GM18511 (cell line): ENCODE data around the gene DYSF.

Experiments
- ATAC-seq: cut with Tn5 transposase; IDR thresholded peaks from one replicate; pipeline ENCODE4 v1.9.1; 2021; ENCODE audit warnings: mild to moderate bottlenecking, moderate library complexity; ENCODE audit not compliant: unreplicated experiment

DYSF gene

DNA sequence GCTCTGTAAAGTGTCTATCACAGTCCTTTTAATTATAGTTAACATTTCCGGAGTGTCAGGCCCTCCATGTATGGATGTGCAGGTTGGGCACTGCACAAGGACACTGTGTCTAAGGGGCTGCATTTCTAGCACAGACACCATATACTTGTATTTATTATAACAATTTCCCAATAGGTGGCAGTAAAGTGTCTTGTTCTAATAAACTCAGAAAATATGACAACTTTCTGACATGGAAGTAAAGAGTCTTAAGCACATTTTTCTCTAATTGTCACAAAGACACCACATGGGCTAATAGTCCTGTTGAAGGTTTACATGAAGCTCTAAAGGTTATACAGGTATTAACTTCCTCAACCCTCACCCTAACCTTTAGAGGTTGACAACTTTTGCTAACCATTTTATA, 156.6 kb downstream of the DYSF start:
- ATAC-seq = no peak

DNA sequence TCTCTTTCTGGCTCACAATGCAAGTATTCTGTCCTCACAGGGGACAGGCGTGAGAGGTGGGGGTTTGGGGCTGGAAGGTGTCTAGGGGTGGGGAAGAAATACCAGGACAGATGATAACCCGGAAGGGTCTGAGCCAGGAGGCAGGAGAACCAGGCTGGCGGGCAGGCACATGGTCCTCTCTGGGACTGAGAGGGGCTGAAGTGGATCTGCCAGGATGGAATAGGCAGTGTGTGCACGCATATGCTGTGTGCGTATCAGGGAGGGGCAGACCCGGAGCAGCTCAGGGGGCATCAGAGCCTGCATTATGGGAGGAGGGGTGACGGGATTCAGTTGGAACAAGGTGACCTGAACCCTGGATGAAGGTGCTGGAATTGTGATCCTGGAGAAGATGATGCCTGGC, 157.3 kb downstream of the DYSF start:
- no peak for ATAC-seq

DNA sequence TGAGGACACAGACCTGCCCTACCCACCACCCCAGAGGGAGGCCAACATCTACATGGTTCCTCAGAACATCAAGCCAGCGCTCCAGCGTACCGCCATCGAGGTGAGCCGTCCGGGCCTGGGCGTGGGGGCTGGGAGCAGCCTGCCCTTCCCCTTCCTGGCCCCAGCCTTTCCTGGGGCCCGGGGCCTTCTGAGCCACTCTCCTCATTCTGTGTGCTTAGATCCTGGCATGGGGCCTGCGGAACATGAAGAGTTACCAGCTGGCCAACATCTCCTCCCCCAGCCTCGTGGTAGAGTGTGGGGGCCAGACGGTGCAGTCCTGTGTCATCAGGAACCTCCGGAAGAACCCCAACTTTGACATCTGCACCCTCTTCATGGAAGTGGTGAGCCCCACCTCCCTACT, 157.9 kb downstream of the DYSF start:
- no peak for ATAC-seq

DNA sequence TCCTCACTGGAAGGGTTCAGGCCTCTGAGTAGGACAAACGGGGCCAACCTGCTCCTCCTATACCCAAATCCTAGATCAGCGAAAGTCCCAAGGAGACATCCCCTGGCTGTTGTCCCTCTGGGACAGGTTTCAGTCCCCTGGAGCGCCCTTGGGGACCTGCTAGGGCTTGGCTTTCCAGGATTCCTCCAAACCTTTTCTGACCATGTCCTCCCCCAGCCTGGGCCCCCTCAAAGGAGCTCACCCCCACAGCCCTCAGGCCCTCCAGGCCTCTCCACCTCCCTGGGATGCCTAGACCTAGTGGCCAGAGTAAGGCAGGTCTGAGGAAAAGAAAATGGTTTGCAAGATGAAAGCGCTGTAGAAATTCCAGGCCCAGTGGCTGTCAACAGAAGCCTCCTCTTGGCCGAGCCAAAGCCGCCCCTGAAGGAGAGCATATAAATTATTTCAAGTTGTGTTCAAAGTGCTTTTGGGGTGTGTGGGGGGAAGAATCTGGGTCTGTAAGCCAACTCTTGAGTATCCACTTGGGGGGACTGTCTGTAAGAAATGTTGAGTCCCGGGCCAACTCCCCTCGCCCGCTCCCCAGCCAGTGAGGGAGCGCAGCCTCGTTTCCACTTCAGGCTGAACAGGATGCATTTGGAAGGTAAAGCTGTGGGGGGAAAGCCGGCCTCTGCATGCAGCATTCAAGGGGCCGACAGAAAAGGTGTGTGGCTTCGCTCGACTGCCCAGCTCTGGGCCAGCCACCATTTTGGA, 158.6 kb downstream of the DYSF start:
- ATAC-seq = no peak

DNA sequence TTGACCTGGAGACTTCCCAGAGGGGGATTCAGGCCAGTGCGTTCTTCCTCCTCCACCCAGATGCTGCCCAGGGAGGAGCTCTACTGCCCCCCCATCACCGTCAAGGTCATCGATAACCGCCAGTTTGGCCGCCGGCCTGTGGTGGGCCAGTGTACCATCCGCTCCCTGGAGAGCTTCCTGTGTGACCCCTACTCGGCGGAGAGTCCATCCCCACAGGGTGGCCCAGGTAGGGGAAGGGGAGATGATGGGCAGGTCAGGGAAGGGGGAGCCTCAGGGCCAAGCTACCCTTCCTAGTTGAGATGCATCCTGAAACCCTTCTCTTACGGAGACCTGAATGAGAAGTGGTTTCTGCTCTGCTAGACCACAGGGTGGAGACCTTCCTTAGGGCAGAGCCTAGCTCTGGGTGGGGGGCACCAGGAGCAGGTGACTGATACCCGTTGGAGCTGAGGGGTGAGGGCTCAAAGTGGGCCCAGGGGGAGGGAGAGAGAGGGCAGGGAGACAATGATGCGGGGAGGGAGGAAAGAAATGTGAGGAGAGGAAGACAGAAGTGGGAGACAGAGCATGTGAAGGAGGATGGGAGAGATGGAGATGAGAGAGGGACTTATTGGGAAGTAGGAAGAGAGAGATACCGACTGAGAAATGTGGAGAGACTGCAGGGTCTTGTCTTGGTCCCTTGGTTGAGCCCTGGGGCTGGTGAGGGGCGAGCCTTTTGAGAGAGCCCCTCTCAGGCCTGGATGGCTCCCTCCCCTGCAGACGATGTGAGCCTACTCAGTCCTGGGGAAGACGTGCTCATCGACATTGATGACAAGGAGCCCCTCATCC, 159.4 kb downstream of the DYSF start:
- no peak for ATAC-seq

DNA sequence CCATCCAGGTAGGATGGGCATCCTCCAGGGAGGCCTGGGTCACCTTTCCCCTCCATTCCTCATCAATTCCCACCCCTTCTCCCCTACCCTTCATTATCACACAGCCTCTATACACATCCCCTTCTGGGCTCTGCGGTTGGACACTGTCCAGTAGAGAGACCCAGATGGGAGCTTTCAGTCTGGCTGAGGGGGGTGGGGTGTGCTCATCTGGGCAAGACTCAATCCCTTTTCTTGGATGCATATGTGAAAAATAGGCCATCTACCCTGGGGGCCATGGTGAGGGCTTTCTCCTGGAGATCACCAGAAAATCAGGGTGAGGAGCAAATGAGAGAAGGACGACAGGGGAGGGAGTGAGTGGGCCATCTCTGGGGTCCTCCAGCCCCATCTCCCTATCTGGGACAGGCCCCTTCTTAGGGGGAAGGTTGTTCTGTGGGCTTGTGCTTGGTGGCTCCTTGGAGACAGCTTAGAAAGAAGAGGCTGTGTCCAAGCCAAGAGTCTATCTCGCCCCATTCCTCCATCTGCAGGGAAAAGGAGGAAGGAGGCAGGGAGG, 160.1 kb downstream of the DYSF start:
- ATAC-seq = no peak

DNA sequence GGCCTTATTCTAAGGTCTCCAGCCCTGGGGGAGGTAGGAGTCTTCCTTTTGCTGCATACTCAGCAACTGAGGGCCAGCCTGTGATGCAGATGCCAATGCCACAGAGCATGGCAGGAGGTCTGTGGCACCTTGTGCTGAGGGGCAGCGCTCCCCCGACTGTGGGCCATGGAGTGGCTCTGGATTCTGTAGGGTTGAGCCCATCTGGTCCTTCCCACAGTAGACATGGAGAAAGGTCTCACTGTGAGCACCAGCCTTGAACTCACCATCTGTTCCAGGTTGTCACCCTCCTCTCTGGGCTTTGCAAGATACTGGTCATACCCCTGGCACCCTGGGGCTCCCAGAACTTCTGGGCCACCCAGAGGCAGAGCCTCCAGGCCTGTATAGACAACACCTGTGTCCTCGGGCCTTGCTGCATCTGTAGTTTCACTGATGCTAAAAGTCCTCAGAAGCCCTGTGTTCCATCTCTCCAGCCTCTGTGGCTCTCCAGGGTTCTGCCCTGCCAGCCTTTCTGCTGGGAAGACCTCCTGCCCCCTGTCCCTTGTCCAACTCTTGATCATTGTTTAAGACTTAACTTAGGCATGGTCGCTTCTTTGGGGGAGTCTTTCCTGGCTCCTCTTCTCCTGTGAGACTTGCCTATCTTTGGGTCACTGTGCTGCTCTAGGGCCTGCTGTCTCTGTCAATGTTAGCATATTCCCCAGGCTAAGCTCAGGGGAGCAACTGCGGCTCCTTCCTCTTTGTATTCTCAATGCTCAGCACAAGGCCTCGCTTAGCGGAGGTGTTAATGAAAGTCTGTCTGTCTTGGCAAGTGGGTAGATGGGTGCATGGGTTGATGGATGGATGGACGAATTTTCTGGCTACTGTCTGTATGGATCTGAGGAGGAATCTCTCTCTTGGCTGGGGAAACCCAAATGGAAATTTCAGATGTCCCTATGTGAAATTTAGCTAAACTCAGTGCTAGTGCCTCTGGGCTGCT, 160.9 kb downstream of the DYSF start:
- ATAC-seq = no peak

DNA sequence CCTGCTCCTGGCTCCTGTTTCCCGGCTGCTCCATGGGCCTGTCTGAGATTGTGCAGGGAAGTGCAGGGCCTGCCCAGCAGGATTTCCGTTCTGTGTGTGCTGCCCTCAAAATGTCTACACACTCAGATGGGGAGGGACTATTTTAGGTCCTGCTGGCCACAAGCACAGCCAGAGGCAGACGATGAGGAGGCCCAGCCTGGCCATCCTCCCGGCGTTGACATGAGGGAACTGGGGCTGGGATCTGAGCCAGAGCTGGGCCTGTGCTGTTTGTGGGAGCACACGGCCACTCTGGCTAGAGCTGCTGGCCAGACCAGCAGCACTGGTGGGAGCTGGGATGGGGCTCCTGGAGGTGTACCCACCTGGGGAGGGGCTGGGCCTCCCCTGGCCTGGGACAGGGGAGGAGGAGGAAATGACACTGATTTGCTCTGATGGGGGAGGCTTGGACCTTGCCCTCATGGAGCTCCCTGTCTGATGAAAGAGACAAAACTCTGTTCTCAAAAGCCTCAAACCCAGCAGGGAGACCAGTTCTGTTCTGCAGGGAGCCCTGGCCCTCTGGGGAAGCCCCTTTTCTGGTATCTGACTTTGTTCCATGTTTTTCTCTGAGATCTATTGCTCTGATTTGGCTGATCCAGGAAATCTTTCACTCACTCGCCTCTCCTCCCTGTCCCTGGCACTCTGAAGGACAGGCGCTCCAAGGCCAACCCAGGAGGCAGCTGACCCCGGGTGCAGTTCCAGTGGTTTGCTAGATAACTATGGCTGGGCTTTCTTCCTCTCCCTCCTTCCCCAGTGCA, 161.8 kb downstream of the DYSF start:
- ATAC-seq = no peak

DNA sequence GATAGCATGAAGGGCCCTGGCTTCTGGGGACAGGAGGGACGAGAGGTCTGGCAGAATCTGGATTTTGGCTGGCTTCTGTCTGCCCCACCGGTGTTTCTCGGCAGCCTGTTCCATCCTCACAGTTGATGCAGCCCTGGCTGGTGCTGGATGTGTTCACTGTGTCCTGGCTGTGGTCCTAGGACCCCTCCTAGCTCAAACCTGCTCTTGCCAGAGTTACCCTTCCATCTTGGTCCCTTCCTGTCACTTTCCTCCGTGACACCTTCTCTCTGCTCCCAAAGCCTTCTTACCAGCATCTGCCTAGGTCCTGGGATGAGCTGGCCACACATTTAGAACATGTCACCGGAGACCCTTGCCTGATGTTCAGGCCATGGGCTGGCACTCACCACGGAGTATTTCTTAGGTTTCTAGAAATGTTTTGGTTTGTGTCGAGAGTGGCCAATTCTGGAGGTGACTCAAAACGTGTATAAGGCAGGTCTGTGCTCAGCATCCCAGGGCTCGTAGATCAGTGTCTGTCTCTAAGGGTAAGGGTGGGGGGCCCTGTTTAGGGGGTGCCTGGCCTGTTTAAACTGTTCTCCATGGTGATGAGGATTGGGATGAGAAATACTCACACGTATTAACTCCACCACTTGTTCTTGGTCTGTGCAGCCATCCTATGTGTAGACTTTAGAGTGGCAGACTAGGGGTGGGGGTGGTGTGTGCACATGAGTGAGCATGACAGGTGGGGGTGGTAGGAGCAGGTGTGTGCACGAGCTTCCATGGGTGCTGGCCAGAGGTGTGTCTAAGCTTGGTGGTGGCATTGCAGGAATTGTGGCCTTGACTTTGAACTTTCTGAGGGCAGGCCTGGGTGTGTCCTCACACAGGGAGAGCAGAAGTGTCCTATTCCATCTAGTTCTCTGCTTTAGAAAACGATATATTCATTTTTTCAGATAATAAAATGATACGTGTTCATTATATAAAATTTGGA, 162.7 kb downstream of the DYSF start:
- ATAC-seq = no peak

DNA sequence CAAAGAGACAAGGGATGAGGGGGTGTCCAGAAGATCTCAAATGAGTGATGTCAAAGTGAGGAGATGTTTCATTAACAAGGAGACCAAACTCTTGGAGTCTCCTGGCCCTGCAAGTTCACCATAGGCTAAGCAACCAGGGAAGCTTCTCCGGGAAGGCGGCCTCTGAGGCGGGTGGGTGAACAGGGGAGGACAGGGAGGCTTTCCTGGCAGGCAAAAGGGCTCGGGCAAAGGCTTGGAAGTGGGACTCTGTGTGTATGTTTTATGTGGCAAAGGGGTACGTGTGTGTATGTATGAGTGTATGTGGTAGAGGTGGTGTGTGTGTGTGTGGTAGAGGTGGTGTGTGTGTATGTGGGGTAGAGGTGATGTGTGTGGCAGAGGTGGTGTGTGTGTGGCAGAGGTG, 163.9 kb downstream of the DYSF start:
- no peak for ATAC-seq

DNA sequence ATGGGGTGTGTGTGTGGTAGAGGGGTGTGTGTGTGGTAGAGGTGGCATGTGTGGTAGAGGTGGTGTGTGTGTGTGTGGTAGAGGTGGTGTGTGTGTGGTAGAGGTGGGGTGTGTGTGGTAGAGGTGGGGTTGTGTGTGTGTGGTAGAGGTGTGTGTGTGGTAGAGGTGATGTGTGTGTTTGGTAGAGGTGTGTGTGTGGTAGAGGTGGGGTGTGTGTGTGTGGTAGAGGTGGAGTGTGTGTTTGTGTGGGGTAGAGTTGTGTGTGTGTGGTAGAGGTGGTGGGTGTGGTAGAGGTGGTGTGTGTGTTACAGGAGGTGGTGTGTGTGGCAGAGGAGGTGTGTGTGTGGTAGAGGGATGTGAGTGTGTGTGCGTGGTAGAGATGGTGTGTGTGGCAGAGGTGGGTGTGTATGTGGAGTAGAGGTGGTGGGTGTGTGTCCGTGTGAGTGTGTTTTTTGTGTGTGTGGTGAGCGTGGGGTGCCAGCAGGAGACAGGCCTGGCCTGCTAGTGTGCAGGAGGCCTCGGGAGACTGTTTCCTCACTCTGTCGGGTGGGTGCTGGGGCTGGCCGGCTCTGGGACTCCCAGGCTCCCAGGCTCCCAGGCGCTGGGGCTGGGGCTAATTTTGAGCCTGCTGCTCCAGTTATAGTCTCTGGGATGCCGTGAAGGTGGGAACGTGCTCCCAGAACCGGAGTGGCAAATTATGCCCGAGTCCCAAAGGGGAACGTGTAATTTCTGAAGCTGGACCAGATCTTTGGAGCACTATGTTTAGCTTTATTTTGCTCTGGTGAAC, 165.2 kb downstream of the DYSF start:
- no peak for ATAC-seq

DNA sequence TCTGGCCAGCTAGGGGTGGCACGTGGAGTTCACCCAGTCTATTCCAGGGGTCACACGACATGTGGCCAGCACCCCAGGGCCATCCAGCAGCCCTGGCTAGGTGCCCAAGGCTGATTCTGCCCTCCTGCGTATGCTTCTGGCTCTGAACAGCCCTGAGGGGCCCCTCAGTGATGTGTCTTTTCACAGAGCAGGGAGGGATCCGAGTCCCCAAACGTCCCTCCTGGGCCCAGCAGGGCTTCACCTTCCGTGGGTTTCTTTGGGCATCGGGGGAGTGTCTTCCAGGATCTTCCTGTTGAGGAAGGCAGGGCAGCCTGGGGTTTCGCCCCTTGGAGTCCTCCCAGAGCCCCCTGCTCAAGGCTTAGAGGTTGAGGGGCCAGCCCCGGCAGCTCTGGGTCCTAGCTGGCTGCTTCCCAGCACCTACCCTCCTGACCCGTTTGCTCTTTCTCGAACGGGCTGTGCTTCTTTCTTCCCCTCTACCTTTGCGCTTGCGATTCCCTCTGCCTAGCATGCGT, 165.9 kb downstream of the DYSF start:
- no peak for ATAC-seq

DNA sequence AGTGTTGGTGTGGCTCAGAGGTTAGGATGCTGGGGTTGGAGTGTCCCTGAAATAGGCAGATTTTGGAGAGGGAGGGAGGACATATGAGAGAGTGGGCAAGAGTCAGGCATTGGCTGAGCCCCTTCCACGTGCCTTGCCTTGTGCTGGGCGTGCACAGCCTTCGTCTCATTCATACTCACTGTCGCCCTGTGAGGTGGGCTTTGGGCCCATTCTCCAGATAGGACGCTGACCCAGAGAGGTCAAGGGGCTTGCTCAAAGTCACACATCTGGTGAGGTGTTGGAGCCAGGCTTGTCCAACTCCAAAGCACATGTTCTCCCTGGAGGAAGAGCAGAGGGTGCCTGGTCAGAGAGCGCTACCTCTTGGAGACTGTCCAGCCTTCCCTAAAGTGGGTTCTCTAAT, 166.8 kb downstream of the DYSF start:
- ATAC-seq = no peak

DNA sequence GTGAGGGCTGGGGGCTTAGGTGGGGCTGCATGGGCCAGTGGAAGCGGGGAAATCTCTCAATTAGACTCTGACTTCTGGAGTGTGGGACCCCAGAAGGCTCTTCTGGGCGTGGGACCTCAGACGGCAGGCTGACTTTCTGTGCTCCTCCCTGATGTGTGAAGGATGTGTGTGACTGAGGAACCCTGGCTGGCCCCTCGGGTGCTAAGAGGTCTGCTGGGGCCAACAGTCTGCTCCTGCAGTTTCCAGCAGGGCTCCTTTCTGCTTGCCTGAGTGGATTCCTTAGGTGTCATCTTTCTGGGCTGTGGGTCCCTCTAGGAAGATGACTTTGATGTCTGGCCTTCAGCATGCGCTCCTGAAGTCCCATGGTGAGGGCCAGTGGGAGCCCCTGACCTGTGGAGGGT, 167.5 kb downstream of the DYSF start:
- no peak for ATAC-seq

DNA sequence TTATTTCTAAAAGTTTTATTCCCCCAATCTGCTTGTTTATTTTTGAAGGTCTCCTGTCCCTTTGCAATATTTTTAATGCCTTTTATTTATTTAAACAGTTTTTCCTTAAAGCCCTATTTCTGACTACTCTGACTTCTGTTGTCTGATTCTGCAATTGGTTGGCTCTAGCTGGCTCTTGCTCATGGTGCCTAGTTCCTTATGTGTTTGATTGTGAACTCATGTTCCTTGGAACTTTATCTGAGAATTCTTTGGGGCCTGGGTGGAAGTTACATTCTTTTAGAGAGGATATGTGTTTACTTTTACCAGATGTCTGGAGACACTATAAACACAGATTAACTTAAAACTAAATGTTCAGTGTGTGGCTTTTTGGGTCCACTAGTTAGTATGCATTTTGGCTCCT, 175.9 kb downstream of the DYSF start:
- no peak for ATAC-seq

DNA sequence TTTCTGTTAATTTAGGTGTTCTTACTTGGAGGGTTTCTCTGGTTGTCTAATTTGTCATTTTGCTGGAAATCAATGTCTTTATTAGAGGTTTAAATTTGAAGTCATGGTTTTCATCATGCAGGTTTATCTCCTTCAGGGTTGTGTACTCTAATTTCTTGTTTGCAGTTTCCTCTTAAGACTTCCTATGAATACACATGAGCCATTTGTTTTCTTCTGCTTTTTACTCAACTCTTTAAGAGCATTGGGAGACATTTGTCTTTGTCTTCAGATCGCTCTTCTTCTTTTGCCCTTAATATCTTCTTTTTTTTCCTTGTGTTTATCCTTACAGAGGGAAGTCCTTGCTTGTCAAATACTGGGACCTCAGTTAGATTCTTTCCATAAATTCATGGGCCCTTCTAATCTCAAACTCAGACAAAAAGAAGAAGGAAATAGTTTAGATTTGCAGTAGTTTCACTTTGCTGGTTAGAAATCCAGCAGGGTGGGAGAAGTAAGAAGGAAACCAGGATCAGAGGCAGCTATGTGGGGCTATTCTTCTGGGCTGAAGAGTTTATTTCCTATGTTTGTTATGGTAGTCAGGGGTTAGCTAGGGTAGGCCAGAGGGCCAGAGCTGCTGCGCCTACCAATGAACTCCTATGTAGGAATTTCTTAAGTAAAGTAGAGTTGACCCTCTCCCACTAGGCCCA, 176.6 kb downstream of the DYSF start:
- no peak for ATAC-seq
